Muscle layer of duodenum (tissue), 2 donors: Measurements from ENCODE around the gene MORN3.
"Not testable (repeated sequence)": the region's sequence is repeated elsewhere in the genome, so short reads cannot be mapped to it uniquely, and the experiment has no call there.

Experiments used
- H3K27ac ChIP-seq: one replicate; pipeline ENCODE4 v1.7.0; 2013; ENCODE audit warnings: mild to moderate bottlenecking, low read length
- H3K27me3 ChIP-seq: one replicate; pipeline ENCODE4 v1.7.0; 2013; ENCODE audit warnings: low read depth, mild to moderate bottlenecking, control low read depth, low read length
- H3K36me3 ChIP-seq, 2 donors: one replicate each; pipeline ENCODE4 v1.7.0; 2013; ENCODE audit warnings: low read length in 2 of 2, control low read depth in 1 of 2, mild to moderate bottlenecking in 1 of 2; ENCODE audit not compliant: insufficient read depth in 2 of 2, control insufficient read depth in 1 of 2
- H3K4me1 ChIP-seq, 2 donors: one replicate each; pipeline ENCODE4 v1.7.0; 2013; ENCODE audit warnings: low read length in 2 of 2, mild to moderate bottlenecking in 2 of 2, control low read depth in 1 of 2, moderate library complexity in 1 of 2; ENCODE audit not compliant: insufficient read depth in 2 of 2, control insufficient read depth in 1 of 2
- H3K4me3 ChIP-seq, 2 donors: one replicate each; pipeline ENCODE4 v1.7.0; 2013; ENCODE audit warnings: low read length in 2 of 2, low read depth in 1 of 2, mild to moderate bottlenecking in 1 of 2
- H3K9me3 ChIP-seq, 2 donors: one replicate each; pipeline ENCODE4 v1.7.0; 2013; ENCODE audit warnings: low read length in 2 of 2, control low read depth in 1 of 2, mild to moderate bottlenecking in 1 of 2; ENCODE audit not compliant: control insufficient read depth in 1 of 2
- donor health status: healthy.

The MORN3 gene, protein sequence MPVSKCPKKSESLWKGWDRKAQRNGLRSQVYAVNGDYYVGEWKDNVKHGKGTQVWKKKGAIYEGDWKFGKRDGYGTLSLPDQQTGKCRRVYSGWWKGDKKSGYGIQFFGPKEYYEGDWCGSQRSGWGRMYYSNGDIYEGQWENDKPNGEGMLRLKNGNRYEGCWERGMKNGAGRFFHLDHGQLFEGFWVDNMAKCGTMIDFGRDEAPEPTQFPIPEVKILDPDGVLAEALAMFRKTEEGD

DNA sequence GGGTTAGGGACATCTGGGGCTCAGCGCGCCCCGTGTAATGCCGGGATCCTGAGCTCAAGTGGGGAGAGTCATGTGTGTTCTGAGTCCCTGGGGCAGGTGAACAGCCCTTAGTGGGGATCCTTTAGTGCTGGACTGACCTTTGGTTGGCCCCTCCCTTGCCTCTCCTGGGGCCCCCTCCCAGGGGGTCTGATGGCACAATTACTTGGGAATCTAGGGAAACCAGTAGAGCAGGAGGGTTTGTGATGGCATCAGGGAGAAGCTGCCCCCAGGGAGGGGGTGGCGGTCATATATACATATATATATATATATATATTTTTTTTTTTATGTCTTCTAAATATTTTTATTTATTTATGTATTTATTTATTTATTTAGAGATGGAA is at the start of gene MORN3:
Gene MORN3, minus strand, starts transcription at position 134 of the 380 bp plus-strand sequence. CDS start 171 bp downstream, outside the sequence.
- Histone ChIP-seq H3K9me3 (no peaks in the 10 kb centered on the region), H3K4me1 (peaks cover 0 to 5% of the 10 kb centered on the region in 2 donors), H3K4me3 (no peak within 1 kb of the TSS), H3K27me3 (no peaks in the 10 kb centered on the region), H3K27ac (no peak within 1 kb of the TSS), H3K36me3 (no peaks in the 10 kb centered on the region)

DNA sequence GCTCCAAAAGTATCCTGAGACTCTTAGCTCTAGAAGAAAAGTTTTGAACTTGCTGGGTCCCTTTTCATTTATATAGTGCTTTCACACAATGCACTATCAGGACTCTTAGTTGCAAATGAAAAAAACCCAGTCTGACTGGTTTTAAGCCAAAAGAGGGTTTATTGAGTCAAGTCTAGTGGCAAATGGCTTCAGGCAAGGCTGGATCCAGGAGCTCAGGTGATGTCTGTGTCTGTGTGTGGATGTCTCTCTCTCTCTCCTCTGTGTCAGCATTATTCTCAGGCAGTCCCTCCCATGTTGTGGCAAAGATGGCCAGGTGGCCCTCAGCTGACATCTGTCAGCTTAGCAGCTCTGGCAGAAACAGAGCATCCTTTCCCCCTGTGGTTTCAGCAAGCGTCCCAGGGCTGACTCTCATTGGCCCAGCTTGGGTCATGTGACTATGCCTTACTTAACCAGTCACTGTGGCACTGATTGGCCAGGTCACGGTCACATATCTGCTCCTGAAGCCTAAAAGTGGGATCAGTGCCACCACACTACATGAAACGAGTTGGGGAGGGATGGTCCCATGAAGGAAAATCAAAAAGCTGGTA is 49.3 kb upstream of the MORN3 start:
- Histone ChIP-seq H3K27me3 (no peaks in the 10 kb centered on the region), H3K27ac (no peak overlapping the region), H3K9me3 (no peaks in the 10 kb centered on the region), H3K36me3 (no peaks in the 10 kb centered on the region), H3K4me1 (peaks cover 0 to 10% of the 10 kb centered on the region in 2 donors), H3K4me3 (no peak overlapping the region)

DNA sequence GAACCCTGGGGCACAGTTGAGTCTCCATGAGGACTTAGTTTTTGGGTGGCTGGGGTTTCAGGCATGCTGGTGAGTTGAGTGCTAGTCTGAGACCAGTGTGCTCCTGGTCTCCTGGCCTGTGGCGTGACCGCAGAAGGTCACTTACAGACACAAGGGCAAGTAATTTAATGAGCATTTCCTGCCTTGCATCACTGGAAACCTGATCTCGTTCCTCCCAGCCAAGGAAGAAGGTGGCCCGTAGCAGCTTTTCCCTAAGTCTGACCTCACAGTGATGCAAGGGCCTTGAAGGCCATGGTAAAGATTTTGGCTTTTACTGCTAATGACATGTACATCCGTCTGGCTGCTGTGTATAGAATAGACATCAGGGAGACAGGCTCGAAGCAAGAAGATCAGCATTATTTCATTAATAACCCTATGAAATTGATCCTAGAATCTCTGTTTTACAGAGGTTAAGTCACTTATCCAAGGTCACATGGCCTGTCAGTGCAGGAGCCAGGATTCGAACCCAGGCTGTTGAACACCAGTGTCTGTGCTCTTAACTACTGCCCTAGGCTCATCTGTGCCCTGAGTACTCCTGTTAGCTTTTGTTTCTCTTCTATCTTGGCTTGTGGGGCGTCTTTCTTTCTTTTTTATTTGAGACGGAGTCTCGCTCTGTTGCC is 47.7 kb upstream of the MORN3 start:
- Histone ChIP-seq H3K4me1 (peaks cover 0 to 18% of the 10 kb centered on the region in 2 donors), H3K36me3 (no peaks in the 10 kb centered on the region), H3K9me3 (no peaks in the 10 kb centered on the region), H3K27ac (no peak overlapping the region), H3K4me3 (no peak overlapping the region), H3K27me3 (no peaks in the 10 kb centered on the region)

DNA sequence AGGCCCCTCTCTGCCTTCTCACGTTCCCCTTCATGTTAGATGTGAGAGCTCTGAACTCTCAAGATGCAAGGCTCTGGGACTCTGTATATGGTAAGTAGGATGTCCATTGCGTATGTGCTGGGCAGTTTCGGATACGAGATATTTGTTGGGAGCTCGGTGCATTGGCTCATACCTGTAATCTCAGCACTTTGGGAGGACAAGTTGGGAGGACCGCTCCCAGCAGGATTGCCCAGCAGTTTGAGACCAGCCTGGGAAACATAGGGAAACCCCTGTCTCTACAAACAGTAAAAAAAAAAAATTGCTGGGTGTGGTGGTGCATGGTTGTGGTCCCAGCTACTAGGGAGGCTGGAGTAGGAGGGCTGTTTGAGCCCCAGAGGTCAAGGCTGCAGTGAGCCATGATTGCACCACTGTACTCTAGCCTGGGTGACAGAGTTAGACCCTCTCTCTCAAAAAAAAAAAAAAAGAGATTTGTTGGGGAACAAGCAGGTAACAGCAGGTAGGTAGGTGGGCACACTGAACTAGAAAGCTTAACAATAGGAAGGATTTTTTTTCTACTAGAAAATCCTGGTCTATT is 46.5 kb upstream of the MORN3 start:
- Histone ChIP-seq H3K9me3 (no peaks in the 10 kb centered on the region), H3K27ac (no peak overlapping the region), H3K4me3 (no peak overlapping the region), H3K36me3 (no peaks in the 10 kb centered on the region), H3K27me3 (no peaks in the 10 kb centered on the region), H3K4me1 (peaks cover 0 to 26% of the 10 kb centered on the region in 2 donors)

DNA sequence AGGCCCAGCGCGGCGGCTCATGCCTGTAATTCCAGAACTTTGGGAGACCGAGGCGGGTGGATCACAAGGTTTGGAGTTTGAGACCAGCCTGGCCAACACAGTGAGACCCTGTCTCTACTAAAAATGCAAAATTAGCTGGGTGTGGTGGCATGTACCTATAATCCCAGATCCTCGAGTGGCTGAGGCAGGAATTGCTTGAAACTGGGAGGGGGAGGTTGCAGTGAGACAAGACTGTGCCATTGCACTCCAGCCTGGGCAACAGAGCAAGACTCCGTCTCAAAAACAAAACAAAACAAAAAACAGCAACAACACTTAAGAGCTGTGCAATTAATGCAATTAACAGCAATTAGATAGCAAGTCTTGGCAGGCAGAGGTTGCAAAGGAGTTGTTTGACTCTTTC is 45.6 kb upstream of the MORN3 start:
- not testable (repeated sequence) for H3K9me3 ChIP-seq, H3K4me3 ChIP-seq, H3K36me3 ChIP-seq, H3K27me3 ChIP-seq, H3K27ac ChIP-seq
- H3K4me1 ChIP-seq, result peaks cover 0 to 26% of the 10 kb centered on the region in 2 donors

DNA sequence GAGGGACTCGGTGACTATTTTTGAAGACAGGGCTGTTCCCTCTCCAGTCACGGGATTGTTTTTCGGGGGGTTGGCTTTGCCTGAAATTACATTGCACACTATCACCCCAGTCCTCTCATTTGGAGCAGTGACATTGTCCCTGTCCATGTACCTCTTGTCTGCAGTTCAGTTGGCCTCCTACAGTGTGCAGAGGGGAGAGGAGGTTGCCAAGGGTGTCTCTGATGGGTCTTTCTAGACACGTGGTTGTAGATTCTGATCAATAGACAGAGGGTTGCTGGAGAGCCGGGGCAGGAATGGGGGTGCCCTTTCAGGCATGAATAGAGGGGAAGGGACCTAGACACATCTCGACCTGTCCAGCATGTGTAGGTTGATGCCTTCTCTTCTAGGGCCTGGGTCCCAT is 44.3 kb upstream of the MORN3 start:
- Histone ChIP-seq H3K36me3 (no peaks in the 10 kb centered on the region), H3K27me3 (no peaks in the 10 kb centered on the region), H3K4me3 (peak overlapping the region; percentile 91 to 95), H3K4me1 (peaks cover 0 to 26% of the 10 kb centered on the region in 2 donors), H3K27ac (no peak overlapping the region), H3K9me3 (no peaks in the 10 kb centered on the region)

DNA sequence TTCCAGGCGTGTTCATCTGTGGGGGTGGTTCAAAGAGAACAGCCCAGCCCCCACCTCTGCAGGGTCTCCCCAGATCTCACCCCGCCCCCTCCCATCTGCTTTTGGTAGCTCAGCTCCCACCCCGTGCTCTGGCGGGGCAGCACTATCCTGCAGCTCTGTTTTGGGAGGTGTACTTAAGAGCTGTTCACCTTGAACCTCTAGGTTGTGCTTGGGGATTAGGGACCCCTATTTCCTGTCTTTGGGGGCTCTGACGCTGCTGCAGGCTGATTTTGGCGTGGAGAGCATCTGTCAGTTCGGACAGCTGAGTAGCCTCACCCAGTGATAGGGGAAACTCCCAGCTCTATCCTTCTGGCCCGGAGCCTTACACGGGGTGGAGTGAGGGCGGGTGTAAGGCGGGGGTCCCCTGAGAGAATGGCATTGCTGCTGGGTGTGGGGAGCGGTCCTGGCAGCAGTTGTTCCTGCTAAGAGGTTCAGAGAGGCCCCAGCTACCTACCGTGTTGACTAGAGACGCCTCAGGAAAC is 43.9 kb upstream of the MORN3 start:
- Histone ChIP-seq H3K9me3 (no peaks in the 10 kb centered on the region), H3K36me3 (no peaks in the 10 kb centered on the region), H3K4me3 (peak overlapping the region; percentile 91 to 95), H3K4me1 (peaks cover 0 to 26% of the 10 kb centered on the region in 2 donors), H3K27ac (no peak overlapping the region), H3K27me3 (no peaks in the 10 kb centered on the region)

DNA sequence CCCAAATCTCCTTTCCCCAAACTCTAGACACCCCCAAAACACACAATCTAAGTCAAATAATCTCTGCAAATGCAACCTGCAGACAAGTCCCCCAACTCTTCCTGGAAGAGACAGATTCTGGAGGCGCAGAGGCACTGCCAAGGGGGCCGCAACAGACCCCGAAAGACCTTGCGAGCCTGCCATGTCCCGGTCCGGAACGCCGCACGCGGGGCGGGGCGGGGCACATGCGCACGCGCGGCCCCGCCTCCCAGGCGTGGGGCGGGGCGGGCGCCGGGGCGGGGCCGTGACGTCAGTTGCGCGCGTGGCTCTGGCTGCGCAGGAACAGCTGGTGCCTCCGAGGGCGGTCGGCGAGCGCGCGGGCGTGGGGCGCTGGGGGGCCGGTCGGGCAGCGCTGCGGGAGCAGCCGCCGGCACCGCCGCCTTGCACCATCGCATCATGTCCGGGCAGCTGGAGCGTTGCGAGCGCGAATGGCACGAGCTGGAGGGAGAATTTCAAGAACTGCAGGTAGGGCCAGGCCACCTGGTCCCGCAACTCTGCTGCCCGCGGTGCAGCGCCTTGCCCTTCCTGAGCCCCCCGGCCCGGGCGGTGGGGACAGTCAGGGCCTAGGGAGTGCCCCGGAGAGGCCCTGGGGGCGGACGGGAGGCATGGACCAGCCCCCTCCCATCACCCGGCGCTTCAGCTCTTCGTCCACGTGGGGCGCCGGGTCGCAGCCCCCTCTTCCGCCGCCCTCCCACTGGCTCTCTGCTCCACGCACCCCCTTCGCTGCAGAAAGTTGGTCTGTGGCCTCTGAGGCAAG is 43.2 kb upstream of the MORN3 start, which contains the start of gene TMEM120B:
Gene TMEM120B, plus strand, starts transcription at position 292 of the 796 bp plus-strand sequence. Its CDS starts 144 bp downstream, at position 436.
- H3K36me3 ChIP-seq, result no peaks in the 10 kb centered on the region
- no peaks in the 10 kb centered on the region for H3K27me3 ChIP-seq
- peak within 1 kb of the TSS; percentile 88 for H3K27ac ChIP-seq
- H3K4me1 ChIP-seq, result peaks cover 0 to 26% of the 10 kb centered on the region in 2 donors
- peak within 1 kb of the TSS; percentile 91 to 95 for H3K4me3 ChIP-seq
- H3K9me3 ChIP-seq, result no peaks in the 10 kb centered on the region

DNA sequence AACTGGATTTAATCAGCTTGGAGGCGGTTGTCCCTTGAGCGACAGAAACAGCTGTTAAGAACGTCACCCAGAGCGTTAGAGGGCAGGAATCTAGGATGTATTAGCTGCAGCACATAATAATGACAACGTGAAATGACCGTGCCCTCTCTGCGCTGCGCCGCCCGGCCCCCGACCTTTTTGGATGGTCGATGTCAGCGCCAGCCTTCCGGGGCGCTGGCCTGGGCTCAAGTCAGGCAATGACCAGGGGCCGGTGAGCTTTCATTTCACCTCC is 42.7 kb upstream of the MORN3 start:
- Histone ChIP-seq H3K27me3 (no peaks in the 10 kb centered on the region), H3K4me3 (peak overlapping the region; percentile 91 to 95), H3K36me3 (no peaks in the 10 kb centered on the region), H3K4me1 (peaks cover 0 to 26% of the 10 kb centered on the region in 2 donors), H3K9me3 (no peaks in the 10 kb centered on the region), H3K27ac (peak overlapping the region; percentile 88)

DNA sequence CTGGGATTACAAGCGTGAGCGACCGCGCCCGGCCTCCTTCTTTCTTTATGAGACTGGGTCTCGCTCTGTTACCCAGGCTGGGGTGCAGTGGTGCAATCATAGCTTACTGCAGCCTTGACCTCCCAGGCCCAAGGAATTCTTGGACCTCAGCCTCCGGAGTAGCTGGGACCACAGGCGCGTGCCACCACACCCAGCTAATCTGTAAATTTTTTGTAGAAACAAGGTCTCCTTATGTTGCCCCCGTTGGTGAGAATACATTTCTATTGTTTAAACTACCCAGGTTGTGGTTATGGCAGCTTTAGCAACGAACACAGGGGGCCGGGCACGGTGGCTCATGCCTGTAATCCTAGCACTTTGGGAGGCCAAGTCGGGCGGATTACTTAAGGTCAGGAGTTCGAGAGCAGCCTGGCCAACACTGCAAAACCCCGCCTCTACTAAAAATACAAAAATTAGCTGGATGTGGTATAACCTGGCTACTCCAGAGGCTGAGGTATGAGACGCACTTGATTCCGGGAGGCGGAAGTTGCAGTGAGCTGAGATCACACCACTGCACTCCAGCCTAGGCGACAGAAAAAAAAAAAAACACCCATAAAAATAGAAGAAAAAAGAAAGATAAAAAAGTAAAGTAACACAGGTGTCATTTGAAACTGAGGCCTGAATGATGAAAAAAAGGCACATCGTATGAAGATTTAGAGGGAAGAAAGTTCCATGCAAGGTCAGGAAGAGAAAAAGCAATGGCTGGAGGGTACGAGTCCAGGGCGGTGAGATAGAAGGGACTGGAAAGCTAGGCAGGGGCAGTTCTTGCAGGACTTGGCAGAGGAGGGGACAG is 42.1 kb upstream of the MORN3 start:
- Histone ChIP-seq H3K27me3 (no peaks in the 10 kb centered on the region), H3K4me1 (peaks cover 0 to 26% of the 10 kb centered on the region in 2 donors), H3K36me3 (no peaks in the 10 kb centered on the region), H3K4me3 (peak overlapping the region; percentile 91 to 95), H3K9me3 (no peaks in the 10 kb centered on the region), H3K27ac (peak overlapping the region; percentile 88)
